K562 (cell line): ENCODE data around the gene CCNK. TPM values are rescaled to one million over a fixed set of nuclear protein-coding genes. Genes with fewer than 3 reads are reported as not detected.

Source experiments
- ATAC-seq: fragments of 200-7000 bp; cut with Tn5 transposase; 3 replicates; pipeline ENCODE4 v1.9.1; 2020; ENCODE audit warnings: moderate library complexity
- BruUV-seq: library from RNA; stranded (reverse); fragments of 400-500 nt; replicated peaks from 2 replicates; lab custom pipeline; 2021; lab: Mats Ljungman, UMichigan
- CTCF ChIA-PET: fragments of 300-600 bp; formaldehyde crosslinking; extraction: SDS; loops from one replicate; lab custom pipeline; 2021; ENCODE audit warnings: low intra/inter-chr PET ratio; lab: Yijun Ruan, JAX
- POLR2A ChIA-PET: fragments of 300-600, 350-650 bp; sonication (Branson Sonifier 250); formaldehyde crosslinking; extraction: SDS; loops from one replicate; lab custom pipeline; 2021; ENCODE audit warnings: antibody characterized with exemption, inconsistent platforms; lab: Yijun Ruan, JAX
- DNase-seq, 4 experiments: peaks; one replicate each; pipeline versions ENCODE4 v3.0.0 to v3.0.0-alpha.2; 2011 to 2018; ENCODE audit warnings: low spot score in 3 of 4, mixed read lengths in 3 of 4; ENCODE audit errors: extremely low read depth in 1 of 4
- FAIRE-seq: peaks from 2 replicates; lab custom pipeline; 2011; peaks lifted over from hg19 to GRCh38; lab: Jason Lieb, UNC
- H2AFZ ChIP-seq: 2 replicates; pipeline ENCODE4 v1.6.0; 2011; ENCODE audit warnings: low read depth, low read length, control low read depth, inconsistent platforms
- H3K27ac ChIP-seq: fragments of 200-600 bp; 3 replicates; pipeline ENCODE4 v1.8.0; 2011; ENCODE audit warnings: low read depth, mild to moderate bottlenecking, control low read depth, inconsistent platforms, low read length, moderate library complexity, mixed read lengths; ENCODE audit errors: extremely low read depth
- H3K27me3 ChIP-seq, 2 experiments: fragments of 300-600 bp in 1 of 2; 2 replicates in 1 of 2; 3 replicates in 1 of 2; pipeline versions ENCODE4 v1.6.0 to v1.8.0; 2011; ENCODE audit warnings: inconsistent platforms in 2 of 2, low read length in 2 of 2, mild to moderate bottlenecking in 1 of 2, mixed read lengths in 1 of 2, moderate library complexity in 1 of 2; ENCODE audit not compliant: control insufficient read depth in 2 of 2, insufficient read depth in 2 of 2
- H3K36me3 ChIP-seq: fragments of 300-600 bp; 3 replicates; pipeline ENCODE4 v1.8.0; 2011; ENCODE audit warnings: mild to moderate bottlenecking, low read length, inconsistent platforms; ENCODE audit not compliant: control insufficient read depth, insufficient read depth
- H3K4me1 ChIP-seq, 2 experiments: fragments of 200-600 bp in 1 of 2; replicated peaks in 1 of 2; 2 replicates in 1 of 2; 3 replicates in 1 of 2; pipeline versions ENCODE4 v1.5.1 to v1.8.0; 2011; ENCODE audit warnings: inconsistent platforms in 2 of 2, low read length in 2 of 2, mild to moderate bottlenecking in 1 of 2, mixed read lengths in 1 of 2, moderate library complexity in 1 of 2; ENCODE audit not compliant: control insufficient read depth in 2 of 2, insufficient read depth in 2 of 2
- H3K4me2 ChIP-seq: 2 replicates; pipeline ENCODE4 v1.6.1; 2011; ENCODE audit warnings: low read length, control low read depth, inconsistent platforms, mixed read lengths; ENCODE audit not compliant: insufficient read depth
- H3K4me3 ChIP-seq: fragments of 200-600 bp; sonication (generic), shearing (Covaris generic); 2 replicates; pipeline ENCODE4 v1.5.1; 2016; ENCODE audit warnings: control low read depth, inconsistent platforms
- H3K79me2 ChIP-seq: fragments of 200-600 bp; 3 replicates; pipeline ENCODE4 v1.8.0; 2011; ENCODE audit warnings: low read length, inconsistent platforms; ENCODE audit not compliant: control insufficient read depth, insufficient read depth
- H3K9ac ChIP-seq, 2 experiments: 2 replicates each; pipeline versions ENCODE4 v1.6.0 to v1.6.1; 2011; ENCODE audit warnings: low read depth in 2 of 2, low read length in 2 of 2, control low read depth in 1 of 2, inconsistent platforms in 1 of 2, mild to moderate bottlenecking in 1 of 2, mixed read lengths in 1 of 2; ENCODE audit not compliant: insufficient read depth in 1 of 2
- H3K9me1 ChIP-seq: one replicate; pipeline ENCODE4 v1.6.0; 2011; ENCODE audit warnings: inconsistent platforms, mild to moderate bottlenecking, low read length, moderate library complexity; ENCODE audit not compliant: control insufficient read depth, insufficient read depth
- H3K9me3 ChIP-seq: replicated peaks from 2 replicates; pipeline ENCODE4 v1.5.1; 2011; ENCODE audit warnings: low read depth, low read length, inconsistent platforms; ENCODE audit not compliant: control insufficient read depth, insufficient read depth
- H4K20me1 ChIP-seq: replicated peaks from 2 replicates; pipeline ENCODE4 v1.6.1; 2011; ENCODE audit warnings: low read length, inconsistent platforms, mixed read lengths; ENCODE audit not compliant: control insufficient read depth, insufficient read depth
- HDAC3 ChIP-seq: fragments of 450-650 bp; IDR thresholded peaks from 2 replicates; pipeline ENCODE4 v1.6.1; 2018; ENCODE audit warnings: borderline replicate concordance, mild to moderate bottlenecking, moderate library complexity; ENCODE audit not compliant: partially characterized antibody
- JUN ChIP-seq, 2 experiments: sonication (generic) in 1 of 2; formaldehyde crosslinking in 1 of 2; IDR thresholded peaks; 2 replicates each; pipeline versions ENCODE4 v1.6.1 to v1.8.0; 2012 to 2022; ENCODE audit warnings: borderline replicate concordance in 2 of 2, mild to moderate bottlenecking in 2 of 2, improper control_type of control experiment in 1 of 2, low read depth in 1 of 2, low read length in 1 of 2, missing genetic modification reagents in 1 of 2
- MAFG ChIP-seq: fragments of 450-650 bp; conservative IDR thresholded peaks from 2 replicates; pipeline ENCODE4 v1.6.1; 2016; ENCODE audit warnings: missing genetic modification characterization, missing compliant biosample characterization
- WGBS: fragments of 100-300 bp; shearing (Covaris generic); methylation state at CpG from one replicate; pipeline ENCODE4 v1.1.6; 2016; ENCODE audit warnings: low coverage, mixed read lengths; ENCODE audit not compliant: insufficient coverage; ENCODE audit errors: missing lambda C conversion rate; 5-methylcytosine and 5-hydroxymethylcytosine counted together
- in situ Hi-C: fragments of 300-500 bp; cut with MboI; formaldehyde crosslinking; loops from 4 replicates; pipeline ENCODE4 v1.15.0; 2018; ENCODE audit warnings: inconsistent platforms, mixed read lengths
- intact Hi-C: fragments of 100-400 bp; cut with micrococcal nuclease; formaldehyde crosslinking; loops from 2 replicates; pipeline ENCODE4 v1.14.2; 2022
- polyA plus RNA-seq, 8 experiments: library from polyadenylated mRNA; depleted of rRNA in 4 of 8; stranded (reverse) in 5 of 8; unstranded in 3 of 8; fragments of >200 nt; fragmentation: Nextera tagmentation in 2 of 8; fragmentation: Illumina TruSeq in 1 of 8; extraction: Ambion mirVana in 2 of 8; extraction: Trizol in 1 of 8; gene quantifications; 2 replicates each; pipeline versions ENCODE4 v1.2.1 to v1.2.3, GENCODE V29; 2011 to 2014; ENCODE audit warnings: inconsistent platforms in 1 of 8, missing spikeins in 1 of 8
- total RNA-seq, 7 experiments: library from RNA; depleted of rRNA in 6 of 7; stranded (reverse); fragments of >200 nt in 6 of 7; fragmentation: Illumina TruSeq in 2 of 7; extraction: Trizol in 2 of 7; gene quantifications; 2 replicates each; pipeline versions ENCODE4 v1.2.1 to v1.2.3, GENCODE V29; 2011 to 2021; ENCODE audit warnings: low replicate concordance in 1 of 7
- TF ChIP-seq, protein P1 (sequence below): fragments of 250-450 bp; sonication (Bioruptor Pico); IDR thresholded peaks from 2 replicates; pipeline ENCODE4 v1.4.0; 2020
- TF ChIP-seq, protein P2 (sequence below): fragments of 450-650 bp; IDR thresholded peaks from 2 replicates; pipeline ENCODE4 v1.6.1; 2018; ENCODE audit not compliant: partially characterized antibody
- TF ChIP-seq, protein P3 (sequence below), 2 experiments: fragments of 450-650 bp in 1 of 2; sonication (generic) in 1 of 2; formaldehyde crosslinking in 1 of 2; IDR thresholded peaks; 2 replicates each; pipeline versions ENCODE4 v1.7.1 to v1.9.0; 2016 to 2022; ENCODE audit warnings: inconsistent platforms in 1 of 2, mild to moderate bottlenecking in 1 of 2, missing genetic modification reagents in 1 of 2

CCNK gene
- total and polyA plus RNA-seq, 9 of the 15 experiments (the other 6 are each of a cell fraction or from before 2014, with no cell fraction given) = 5.8 to 84.2 (median 16.4) TPM

DNA sequence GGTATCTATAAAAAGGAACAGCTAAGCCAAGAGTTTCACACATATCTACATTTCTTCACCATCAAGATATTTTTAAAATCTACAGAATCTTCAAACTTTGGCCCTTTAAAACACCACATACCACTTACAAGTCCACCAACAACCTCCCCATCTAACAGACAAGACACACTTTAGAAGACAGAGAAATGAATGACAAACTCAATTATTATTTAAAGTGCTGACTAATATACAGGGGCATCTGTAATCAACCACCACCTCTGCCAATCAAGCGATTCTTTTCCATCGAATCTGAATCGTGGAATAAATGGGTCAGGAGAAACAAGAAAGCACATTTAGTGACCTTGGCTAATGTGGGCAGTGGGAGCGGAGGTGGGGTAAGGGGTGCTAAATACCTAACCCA, 8.3 kb upstream of the CCNK start:
- ATAC-seq (no peak), DNase-seq (no peak), FAIRE-seq (no peak)
- POLR2A ChIA-PET = interaction anchor here (0.5 to 1.3 kb wide), 2 partner anchors 11 to 35 kb away, joined by 3 read pairs; no protein-coding TSS in a partner anchor
- H2AFZ ChIP-seq = no peak overlapping the region
- H3K9ac ChIP-seq = no peak overlapping the region
- no peaks in the 10 kb centered on the region for H3K27me3 ChIP-seq
- CTCF ChIA-PET = no interaction called here
- H3K27ac ChIP-seq = no peak overlapping the region
- peaks cover 94% of the 10 kb centered on the region for H3K79me2 ChIP-seq
- WGBS = 81% methylated on average over 4 of the region's 4 CpGs
- intact Hi-C loops (no loop called here), in situ Hi-C loops (no loop called here)
- H3K36me3 ChIP-seq = no peaks in the 10 kb centered on the region
- H4K20me1 ChIP-seq = peaks cover 11% of the 10 kb centered on the region; the same call in 1 of the 2 replicates
- H3K9me1 ChIP-seq = no peaks in the 10 kb centered on the region
- H3K4me1 ChIP-seq = peaks cover 0 to 27% of the 10 kb centered on the region in 2 experiments; a peak in 3 of 5 replicates
- no peak overlapping the region for H3K4me2 ChIP-seq
- H3K4me3 ChIP-seq = no peak overlapping the region
- BruUV-seq = no TSS peak
- no peaks in the 10 kb centered on the region for H3K9me3 ChIP-seq
- TF ChIP-seq MAFG (tag) (no peak), HDAC3 (no peak), JUN (IDR thresholded peaks at IDR 0.05; ENCODE audit: borderline replicate concordance, low read depth, low read length) (no peak), JUN (CRISPR knock-in tag; IDR thresholded peaks at IDR 0.05; ENCODE audit: borderline replicate concordance) (no peak)
- TF ChIP-seq, protein P1, sequence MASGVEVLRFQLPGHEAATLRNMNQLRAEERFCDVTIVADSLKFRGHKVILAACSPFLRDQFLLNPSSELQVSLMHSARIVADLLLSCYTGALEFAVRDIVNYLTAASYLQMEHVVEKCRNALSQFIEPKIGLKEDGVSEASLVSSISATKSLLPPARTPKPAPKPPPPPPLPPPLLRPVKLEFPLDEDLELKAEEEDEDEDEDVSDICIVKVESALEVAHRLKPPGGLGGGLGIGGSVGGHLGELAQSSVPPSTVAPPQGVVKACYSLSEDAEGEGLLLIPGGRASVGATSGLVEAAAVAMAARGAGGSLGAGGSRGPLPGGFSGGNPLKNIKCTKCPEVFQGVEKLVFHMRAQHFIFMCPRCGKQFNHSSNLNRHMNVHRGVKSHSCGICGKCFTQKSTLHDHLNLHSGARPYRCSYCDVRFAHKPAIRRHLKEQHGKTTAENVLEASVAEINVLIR (CRISPR knock-in tag) = no peak
- TF ChIP-seq, protein P2, sequence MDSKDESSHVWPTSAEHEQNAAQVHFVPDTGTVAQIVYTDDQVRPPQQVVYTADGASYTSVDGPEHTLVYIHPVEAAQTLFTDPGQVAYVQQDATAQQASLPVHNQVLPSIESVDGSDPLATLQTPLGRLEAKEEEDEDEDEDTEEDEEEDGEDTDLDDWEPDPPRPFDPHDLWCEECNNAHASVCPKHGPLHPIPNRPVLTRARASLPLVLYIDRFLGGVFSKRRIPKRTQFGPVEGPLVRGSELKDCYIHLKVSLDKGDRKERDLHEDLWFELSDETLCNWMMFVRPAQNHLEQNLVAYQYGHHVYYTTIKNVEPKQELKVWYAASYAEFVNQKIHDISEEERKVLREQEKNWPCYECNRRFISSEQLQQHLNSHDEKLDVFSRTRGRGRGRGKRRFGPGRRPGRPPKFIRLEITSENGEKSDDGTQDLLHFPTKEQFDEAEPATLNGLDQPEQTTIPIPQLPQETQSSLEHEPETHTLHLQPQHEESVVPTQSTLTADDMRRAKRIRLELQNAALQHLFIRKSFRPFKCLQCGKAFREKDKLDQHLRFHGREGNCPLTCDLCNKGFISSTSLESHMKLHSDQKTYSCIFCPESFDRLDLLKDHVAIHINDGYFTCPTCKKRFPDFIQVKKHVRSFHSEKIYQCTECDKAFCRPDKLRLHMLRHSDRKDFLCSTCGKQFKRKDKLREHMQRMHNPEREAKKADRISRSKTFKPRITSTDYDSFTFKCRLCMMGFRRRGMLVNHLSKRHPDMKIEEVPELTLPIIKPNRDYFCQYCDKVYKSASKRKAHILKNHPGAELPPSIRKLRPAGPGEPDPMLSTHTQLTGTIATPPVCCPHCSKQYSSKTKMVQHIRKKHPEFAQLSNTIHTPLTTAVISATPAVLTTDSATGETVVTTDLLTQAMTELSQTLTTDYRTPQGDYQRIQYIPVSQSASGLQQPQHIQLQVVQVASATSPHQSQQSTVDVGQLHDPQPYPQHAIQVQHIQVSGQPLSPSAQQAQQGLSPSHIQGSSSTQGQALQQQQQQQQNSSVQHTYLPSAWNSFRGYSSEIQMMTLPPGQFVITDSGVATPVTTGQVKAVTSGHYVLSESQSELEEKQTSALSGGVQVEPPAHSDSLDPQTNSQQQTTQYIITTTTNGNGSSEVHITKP = no peak
- TF ChIP-seq, protein P3, sequence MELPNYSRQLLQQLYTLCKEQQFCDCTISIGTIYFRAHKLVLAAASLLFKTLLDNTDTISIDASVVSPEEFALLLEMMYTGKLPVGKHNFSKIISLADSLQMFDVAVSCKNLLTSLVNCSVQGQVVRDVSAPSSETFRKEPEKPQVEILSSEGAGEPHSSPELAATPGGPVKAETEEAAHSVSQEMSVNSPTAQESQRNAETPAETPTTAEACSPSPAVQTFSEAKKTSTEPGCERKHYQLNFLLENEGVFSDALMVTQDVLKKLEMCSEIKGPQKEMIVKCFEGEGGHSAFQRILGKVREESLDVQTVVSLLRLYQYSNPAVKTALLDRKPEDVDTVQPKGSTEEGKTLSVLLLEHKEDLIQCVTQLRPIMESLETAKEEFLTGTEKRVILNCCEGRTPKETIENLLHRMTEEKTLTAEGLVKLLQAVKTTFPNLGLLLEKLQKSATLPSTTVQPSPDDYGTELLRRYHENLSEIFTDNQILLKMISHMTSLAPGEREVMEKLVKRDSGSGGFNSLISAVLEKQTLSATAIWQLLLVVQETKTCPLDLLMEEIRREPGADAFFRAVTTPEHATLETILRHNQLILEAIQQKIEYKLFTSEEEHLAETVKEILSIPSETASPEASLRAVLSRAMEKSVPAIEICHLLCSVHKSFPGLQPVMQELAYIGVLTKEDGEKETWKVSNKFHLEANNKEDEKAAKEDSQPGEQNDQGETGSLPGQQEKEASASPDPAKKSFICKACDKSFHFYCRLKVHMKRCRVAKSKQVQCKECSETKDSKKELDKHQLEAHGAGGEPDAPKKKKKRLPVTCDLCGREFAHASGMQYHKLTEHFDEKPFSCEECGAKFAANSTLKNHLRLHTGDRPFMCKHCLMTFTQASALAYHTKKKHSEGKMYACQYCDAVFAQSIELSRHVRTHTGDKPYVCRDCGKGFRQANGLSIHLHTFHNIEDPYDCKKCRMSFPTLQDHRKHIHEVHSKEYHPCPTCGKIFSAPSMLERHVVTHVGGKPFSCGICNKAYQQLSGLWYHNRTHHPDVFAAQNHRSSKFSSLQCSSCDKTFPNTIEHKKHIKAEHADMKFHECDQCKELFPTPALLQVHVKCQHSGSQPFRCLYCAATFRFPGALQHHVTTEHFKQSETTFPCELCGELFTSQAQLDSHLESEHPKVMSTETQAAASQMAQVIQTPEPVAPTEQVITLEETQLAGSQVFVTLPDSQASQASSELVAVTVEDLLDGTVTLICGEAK (IDR thresholded peaks at IDR 0.05) = no peak
- TF ChIP-seq, protein P3 (CRISPR knock-in tag; IDR thresholded peaks at IDR 0.05) = no peak
